ENCODE results near the gene VOPP1.
"Not testable (repeated sequence)": the region's sequence is repeated elsewhere in the genome, so short reads cannot be mapped to it uniquely, and the experiment has no call there.

Gene VOPP1

GRCh38 chr7:55510206-55510605, 62.1 kb downstream of the VOPP1 start:
- DNase-seq = not testable (repeated sequence)

DNA sequence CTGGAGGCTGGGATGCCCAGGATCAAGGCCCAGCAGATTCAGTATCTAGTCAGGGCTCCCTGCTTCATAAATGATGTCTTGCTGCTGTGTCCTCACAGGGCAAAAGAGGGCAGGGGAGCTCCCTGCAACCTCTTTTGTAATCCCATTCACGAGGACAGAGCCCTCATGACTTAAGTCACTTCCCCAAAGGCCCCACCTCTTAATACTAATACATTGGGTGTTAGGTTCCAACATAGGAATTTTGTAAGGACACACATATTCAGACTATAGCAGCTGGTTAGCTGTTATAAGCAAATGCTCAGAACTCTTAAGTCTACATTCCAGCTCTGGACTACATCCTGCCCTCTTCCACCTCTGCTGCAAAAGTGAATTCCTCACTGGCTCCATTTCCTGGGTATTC, 63.0 kb downstream of the VOPP1 start:
- DNase-seq = no peak

DNA sequence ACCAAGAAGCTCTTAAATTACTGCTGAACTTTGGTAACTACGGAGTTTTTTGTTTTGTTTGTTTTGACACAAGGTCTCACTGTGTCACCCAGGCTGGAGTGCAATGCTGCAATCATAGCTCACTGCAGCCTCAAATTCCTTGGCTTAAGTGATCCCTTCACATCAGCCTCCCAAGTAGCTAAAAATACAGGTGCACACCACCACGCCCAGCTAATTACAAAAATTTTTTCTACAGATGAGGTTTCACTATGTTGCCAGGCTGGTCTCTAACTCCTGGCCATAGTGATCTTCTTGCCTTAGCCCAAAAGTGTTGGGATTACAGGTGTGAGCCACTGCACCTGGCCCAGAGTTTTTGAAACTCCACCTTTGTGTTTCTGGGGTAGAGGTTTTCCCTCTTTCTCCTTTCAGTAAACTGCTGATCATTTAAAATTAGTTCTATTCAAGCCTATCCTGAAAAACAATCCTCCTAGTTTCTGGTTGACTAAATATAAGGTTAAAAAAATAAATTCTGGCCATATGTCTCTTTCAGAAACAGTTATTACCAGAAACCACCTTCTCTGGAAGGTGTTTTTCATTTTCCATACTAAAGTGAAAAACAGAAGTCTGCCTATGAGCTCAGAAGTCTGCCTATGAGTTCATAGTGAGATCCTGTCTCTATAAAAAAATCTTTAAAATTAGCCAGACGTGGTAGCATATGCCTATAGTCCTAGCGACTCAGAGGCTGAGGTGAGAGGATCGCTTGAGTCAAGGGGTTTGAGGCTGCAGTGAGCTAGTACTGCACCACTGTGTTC, 63.9 kb downstream of the VOPP1 start:
- DNase-seq = no peak

DNA sequence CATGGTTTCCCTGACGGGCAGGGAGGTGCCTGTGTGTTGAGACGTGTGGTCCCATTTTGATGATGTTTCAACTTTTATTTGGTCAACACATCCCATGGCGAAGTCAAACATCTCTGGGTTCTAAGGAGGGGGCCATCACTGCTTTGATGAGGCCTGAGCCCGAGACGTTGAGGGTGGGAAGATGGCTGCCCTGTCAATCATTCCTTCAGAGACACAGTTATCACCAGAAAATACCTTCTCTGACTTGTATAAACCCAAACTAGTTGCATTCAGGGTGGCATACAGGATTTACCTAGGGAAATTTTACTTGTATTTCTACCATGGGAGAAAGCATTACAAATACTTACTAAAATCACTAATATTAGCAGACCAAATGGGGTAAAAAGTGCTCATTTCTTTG, 64.6 kb downstream of the VOPP1 start:
- DNase-seq = no peak

DNA sequence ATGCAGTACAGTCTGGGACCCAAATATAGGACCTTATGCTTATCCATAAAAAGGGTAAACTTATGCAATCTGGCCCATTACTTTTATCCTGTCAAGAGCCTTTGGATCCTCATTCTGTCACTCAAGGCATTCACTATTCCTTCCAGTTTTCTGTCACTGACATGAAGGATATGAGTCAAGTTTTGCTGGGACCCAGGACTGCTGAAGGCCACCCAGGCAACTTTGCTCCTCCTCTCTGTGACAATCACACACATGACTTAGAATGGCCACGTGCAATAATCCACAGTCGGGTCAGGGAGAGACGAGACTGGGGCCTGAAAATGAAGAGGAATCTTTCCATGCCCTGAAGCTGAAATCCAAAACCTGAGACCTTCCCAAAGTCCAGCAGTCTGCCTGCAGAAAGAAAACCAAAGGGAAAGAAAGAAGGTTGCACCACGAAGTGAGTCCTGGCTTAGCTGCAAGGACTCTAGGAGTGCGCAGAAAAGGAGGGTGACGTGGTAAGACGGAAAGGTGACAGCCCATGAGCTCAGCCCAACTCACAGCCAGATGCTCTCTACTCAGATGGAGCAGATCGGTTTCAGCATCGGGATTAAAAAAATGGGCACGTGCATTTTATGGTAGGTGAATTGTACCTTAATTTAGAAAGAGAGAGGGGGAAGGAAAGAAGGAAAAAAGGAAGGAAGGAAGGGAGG, 67.2 kb downstream of the VOPP1 start:
- no peak for DNase-seq

DNA sequence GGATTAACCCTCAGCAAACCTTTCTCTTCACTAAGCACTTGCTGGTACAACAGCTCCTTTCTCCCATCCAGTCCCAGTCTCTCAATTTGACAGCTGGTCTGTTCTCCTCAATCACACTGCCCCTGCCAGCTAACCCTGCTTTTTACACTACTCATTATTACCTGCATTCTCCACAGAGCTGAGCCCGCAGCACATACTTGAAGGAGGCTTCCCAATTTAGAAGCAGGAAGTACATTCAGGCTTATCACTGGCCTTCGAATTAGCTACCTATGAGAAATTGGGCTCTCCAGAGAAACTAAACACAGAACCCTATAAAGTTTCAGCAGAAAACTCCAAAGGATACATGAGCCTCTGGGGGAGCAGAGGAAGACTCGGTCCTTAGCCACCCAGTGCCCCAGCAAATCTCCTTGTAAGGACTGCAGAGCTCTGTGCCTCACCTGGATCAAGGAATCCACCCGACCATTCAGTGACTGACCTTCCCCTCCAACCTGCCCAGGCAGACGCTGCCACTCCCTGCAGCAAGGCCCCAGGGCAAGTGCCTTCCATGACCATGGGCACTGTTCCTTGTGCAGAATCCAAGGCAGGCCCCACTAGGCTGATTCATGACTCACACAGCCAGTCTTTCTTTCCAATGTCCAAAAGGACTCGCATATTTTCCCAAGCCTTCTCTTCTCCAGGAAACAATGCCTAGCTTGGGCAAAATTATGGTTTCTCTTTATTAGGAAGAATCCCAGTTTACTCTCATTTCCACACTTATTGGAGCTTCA, 68.0 kb downstream of the VOPP1 start:
- peak in 3 of 14 donors; percentile 12 to 41 (median 24) for DNase-seq

- peak in 1 of 14 donors; percentile 17 for DNase-seq
Measured at GRCh38 chr7:55502858-55503440, 69.4 kb downstream of the VOPP1 start.

GRCh38 chr7:55502124-55502857, 70.0 kb downstream of the VOPP1 start:
- peak in 5 of 14 donors; percentile 15 to 35 (median 22) for DNase-seq

- DNase-seq = no peak
Measured at GRCh38 chr7:55501611-55502010, 70.7 kb downstream of the VOPP1 start.

GRCh38 chr7:55500117-55500756, 72.1 kb downstream of the VOPP1 start:
- no peak for DNase-seq

DNA sequence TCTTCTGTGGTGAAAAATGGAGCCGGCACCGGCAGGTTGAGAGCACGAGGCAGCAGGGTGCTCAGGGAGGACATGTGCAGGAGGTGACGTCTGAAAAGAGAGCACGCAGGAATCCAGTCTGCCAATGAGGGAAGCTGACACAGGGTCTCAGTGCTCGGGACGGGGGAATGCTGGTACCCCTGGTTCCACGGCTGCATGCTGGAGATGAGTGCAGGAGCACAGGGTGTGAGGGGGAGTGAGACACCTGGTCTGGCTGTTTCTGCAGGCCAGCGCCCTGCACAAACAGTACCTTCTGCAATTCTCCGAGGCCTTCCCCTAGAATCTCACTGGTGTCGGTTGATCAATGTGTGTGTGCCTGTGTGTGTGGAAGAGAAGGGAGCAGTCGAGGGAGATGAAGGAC, 72.7 kb downstream of the VOPP1 start:
- no peak for DNase-seq

GRCh38 chr7:55498770-55499169, 73.5 kb downstream of the VOPP1 start:
- no peak for DNase-seq

- DNase-seq = no peak
Measured at GRCh38 chr7:55498142-55498541, 74.2 kb downstream of the VOPP1 start.

- DNase-seq = no peak
Measured at GRCh38 chr7:55497521-55497920, 74.8 kb downstream of the VOPP1 start.

DNA sequence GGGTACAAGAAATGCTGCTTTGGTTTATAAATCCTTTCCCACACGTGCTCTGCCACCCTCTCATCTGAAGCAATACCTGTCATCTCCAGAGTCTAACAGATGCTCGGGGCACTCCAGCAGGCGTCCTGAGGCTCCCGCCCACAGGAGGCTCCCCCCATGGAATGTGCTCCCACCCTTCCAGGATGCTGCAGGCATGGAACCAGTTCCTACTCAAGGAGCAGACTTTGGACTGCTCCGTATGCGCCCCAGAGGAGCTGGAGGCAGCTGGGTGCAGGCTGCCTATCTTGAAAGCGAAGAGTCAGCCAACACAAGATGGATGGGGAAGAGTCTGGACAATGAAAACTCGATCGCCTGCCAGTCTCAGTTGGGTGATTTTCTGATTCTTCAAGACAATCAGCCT, 75.4 kb downstream of the VOPP1 start:
- no peak for DNase-seq

DNA sequence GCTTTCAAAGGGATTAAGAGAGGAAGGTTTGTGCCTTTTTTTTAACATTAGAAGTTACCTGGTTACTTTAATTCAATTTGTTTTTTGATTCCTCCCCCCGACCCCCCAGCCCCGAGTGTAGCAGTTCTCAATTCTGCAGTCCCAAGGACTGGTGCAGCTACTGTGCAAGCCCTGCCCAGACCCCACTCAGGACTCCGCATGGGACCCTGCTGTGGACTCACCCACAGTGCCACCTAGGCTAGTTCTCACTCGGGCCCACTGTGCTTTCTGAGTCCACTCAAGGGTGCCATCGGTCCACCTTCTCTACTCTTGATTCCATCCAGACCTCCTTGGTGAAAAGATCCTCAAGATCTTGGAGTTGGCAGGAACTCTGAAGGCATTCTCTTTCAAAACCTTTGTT, 77.4 kb downstream of the VOPP1 start:
- no peak for DNase-seq

DNA sequence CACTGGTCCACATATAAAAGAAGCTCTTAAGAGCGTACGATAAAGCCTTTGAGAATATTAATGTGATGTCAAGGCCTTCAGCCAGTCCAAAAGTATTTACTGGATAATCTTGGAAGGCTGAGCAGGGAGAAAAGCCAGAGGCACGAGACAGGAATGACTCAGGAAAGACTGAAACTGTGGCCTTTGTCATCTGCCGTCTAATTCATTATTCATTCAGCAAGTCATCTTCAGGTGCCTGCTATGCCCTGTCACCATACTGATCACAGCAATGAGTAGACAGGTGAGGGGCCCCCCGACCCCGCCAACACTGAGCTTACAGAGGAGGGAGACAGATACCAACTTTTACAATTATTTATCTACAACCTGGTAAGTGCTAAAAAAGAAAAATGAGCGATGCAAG, 78.9 kb downstream of the VOPP1 start:
- DNase-seq = peak in 1 of 14 donors; percentile 32

DNA sequence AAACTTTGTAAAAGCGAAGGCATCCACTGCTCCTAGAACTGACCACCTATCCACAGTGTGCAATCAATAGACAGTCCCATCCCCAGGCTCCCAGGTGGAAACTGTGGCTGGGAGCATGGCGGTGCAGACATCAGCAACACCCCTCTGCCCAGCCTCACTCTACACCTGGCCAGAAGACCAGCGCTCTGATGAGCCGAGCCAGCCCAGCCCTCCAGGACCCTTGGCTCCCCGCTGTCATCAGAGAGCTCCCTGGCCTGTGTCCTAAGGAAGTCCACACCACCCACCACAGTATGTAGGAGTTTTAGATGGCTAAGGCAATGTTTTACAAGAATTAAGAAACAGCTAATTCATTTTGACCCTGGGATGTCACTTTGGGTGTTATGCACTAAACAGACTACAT, 81.0 kb downstream of the VOPP1 start:
- DNase-seq = no peak

GRCh38 chr7:55490099-55490498, 82.2 kb downstream of the VOPP1 start:
- DNase-seq = peak in 1 of 14 donors; percentile 27

GRCh38 chr7:55489552-55489951, 82.8 kb downstream of the VOPP1 start:
- DNase-seq = no peak

DNA sequence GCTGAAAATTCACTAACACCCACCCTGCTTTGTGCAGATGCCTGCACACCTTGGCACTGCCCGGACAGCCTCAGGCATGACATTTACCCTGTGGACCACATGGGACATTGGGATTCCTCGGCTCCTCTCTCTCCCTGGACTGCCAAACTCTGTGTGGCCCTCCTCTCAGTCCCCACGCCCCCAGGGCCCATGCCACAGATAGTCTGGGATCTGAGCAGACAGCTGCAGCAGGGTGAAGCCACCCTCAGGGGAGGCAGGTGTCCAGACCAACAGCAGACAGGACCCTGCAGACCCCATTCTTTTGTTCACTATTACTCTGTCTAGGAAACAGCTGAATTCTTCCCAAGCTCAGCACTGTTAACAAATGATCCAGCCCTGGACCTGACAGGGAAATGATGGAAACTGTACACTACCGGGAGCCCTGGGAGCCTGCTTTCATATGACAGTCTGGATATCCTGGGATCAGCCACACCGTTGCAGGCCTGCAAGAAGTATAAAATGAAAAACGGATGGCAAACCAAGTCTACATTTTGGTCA, 83.4 kb downstream of the VOPP1 start:
- no peak for DNase-seq
